GM19463 (cell line): ENCODE results near the gene PRRX1.

Experiments used
- ATAC-seq: cut with Tn5 transposase; IDR thresholded peaks from one replicate; pipeline ENCODE4 v1.9.1; 2021; ENCODE audit warnings: mild to moderate bottlenecking, moderate library complexity; ENCODE audit not compliant: unreplicated experiment

The PRRX1 gene

GRCh38 chr1:170663404-170664092, 383 bp upstream of the PRRX1 start:
- ATAC-seq: no peak

- no peak for ATAC-seq
Measured at GRCh38 chr1:170664828-170665612, 1.1 kb downstream of the PRRX1 start.

DNA sequence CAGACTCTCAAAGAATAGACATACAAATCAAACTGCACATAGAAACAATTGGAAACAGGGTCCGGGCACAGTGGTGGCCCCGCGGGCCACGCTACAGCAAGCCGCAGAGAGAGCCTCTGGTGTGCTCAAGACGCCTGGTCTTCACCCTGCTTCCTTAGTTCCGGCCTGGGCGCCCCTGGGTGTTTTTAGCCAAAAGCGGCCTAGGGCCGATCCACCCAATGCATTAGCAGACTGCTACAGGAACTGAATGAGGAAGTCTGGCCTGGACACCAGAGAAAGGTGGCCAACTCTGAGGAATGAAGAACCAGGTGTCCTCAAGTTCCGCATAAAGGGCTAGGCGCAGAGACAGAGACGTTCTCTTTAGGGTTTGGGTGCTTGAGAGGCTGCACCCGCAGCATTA, 1.7 kb downstream of the PRRX1 start:
- no peak for ATAC-seq

DNA sequence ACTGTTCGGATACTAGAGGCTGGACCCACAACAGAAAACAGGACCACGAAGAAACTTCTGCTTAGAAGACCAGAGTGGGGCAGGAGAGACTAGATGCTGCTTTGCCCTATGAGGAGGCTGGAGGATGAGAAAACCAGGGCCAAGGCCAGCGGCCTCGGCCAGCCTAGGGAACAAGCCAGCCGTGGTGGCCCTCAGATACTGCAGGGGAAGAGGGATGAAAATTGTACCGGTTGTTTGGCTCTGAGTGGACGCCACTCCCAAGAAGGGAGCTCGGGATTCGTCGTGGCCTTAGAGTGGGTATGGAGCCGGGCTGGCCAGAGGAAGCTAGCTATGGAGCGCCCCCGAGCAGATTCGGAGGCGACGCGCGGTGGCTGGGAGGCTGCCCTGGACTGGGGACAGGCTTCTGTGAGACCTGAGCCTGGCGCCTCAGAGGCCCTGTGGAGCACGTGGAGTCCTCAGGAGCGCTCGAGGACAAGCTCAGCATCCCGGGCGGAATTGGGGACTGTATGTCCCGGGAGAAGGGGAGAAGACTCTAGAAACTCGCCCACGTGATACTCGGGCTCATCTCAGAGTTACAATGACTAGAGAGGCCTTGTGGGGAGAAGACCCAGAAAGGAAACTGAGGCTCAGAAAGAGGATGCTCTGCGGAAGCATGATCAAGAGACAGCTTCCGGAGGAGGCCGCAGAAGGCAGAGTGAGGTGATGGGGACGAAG, 2.8 kb downstream of the PRRX1 start:
- no peak for ATAC-seq

GRCh38 chr1:170668209-170669106, 4.5 kb downstream of the PRRX1 start:
- ATAC-seq: no peak

- no peak for ATAC-seq
Measured at GRCh38 chr1:170669107-170669445, 5.1 kb downstream of the PRRX1 start.

GRCh38 chr1:170669586-170670530, 5.9 kb downstream of the PRRX1 start:
- no peak for ATAC-seq

GRCh38 chr1:170670802-170671628, 7.1 kb downstream of the PRRX1 start:
- no peak for ATAC-seq

- ATAC-seq: no peak
Measured at GRCh38 chr1:170671629-170671963, 7.7 kb downstream of the PRRX1 start.

DNA sequence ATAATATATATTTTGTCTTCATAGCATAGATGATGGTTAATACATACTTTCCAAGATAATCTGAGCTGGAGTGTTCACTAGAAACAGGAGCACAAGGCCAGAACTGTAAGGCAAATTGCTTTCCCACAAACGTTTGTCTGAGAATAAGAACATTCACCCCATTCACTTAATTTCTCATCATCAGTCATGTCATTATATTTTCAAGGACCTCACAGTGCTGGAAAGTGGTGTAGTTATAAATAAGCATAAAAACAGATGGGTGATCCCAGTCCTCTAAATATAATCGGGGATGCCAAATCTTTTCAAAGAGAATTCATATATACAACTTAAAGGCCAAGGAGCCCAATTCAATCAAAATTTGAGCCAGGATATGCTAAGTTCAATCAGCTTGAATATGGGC, 8.4 kb downstream of the PRRX1 start:
- ATAC-seq: no peak

DNA sequence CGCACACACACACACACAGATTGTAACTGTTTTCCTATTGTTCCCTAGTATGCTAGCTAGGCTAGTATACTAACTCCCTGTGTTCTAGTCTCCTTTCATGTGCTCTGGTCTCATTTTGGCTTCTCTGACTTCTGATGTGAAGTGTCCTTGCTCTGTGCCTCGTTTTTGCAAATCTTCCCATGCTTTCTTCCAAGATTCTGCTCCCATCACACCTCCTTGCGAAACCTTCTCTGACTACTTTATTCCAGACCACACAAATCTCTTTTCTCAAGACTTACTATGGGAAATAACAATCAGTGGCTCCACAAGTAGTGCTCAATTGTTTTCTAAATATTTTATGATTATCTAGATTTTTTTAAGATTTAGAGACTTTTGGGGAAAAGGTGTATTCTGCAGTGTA, 10.3 kb downstream of the PRRX1 start:
- no peak for ATAC-seq

DNA sequence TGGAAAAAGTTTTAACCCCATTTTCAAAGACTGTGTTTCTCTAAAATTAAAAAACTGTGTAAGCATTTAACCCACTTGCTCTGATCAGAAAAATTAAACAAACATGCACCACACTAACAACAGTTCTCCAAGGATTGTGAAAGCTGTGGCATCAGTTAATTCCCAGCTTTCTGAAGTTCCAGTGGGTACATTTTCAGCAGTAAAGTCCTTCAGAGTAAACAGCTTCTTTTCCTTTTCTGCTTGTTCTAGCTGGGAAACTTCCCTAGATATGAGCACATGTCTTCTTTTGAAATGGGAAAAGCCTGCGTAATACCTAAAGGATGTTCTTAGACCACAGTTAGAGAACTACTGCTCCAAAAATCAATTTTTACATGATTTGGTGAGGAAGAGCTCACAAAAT, 11.1 kb downstream of the PRRX1 start:
- ATAC-seq: no peak

GRCh38 chr1:170675865-170676264, 11.9 kb downstream of the PRRX1 start:
- no peak for ATAC-seq

GRCh38 chr1:170676628-170677027, 12.7 kb downstream of the PRRX1 start:
- ATAC-seq: no peak

DNA sequence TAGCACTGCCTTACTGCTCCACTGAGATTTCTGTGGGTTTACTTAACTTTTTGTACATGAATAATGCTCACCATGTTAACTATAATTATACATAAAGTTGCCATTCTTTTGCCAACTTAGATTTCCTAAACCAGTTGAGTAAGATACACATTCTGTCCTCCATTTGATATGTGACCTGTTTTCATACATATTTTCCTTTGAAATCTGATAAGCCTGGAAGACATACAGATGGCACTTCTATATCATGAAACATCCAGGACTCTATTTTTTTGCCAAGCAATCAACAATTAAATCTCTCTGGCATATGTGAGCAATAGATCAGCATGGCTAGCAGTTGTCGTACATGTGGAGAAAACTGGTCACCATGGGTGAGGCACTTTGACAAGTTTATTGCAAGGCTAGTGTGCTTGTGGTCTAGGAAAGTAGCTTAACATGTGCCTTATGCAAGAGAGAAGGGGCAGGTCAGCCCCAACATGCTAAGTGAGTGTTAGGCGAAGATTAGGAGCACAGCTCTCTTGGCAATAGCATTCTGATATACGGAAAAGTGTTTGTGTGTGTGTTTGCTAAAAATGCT, 14.2 kb downstream of the PRRX1 start:
- no peak for ATAC-seq

DNA sequence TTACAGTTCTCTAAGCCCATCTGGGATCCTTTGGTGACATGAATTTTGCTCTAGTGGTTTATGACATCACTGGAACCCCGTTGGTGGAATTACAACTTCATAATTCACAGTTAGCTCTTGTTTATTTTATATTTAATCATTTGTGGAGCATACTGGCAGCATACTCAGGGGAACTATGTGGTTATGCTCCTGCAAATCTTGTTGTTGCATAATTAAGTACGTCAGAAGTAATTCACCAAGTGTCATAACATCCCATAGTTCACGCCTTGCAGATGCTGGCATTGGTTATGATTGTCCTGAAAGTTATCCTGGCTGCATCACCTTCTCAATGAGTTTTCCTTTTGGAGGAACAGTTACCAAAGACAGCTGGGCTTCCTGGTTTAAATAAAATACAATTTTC, 16.5 kb downstream of the PRRX1 start:
- ATAC-seq: no peak

- no peak for ATAC-seq
Measured at GRCh38 chr1:170682169-170682568, 18.2 kb downstream of the PRRX1 start.

GRCh38 chr1:170682809-170683208, 18.9 kb downstream of the PRRX1 start:
- no peak for ATAC-seq

DNA sequence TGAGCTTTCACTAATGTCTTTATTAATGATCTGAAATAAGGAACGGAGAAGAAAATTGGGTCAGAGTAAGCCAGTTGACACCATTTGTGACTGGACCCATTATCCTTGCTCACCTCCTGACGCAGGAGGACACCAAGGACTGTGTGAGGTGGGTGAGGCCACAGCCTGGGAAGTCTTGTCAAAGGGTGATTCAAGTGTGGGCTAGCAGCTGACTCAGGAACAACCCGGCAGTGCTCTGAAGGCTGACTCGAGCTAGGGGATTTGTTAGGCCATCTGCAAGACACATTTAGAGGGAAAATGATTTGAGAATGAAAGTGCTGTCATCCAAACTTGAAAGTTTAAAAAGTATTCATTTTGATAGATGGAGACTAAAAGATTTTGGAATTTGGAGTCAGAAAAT, 21.2 kb downstream of the PRRX1 start:
- ATAC-seq: no peak
